ENCODE results near the gene CEL. TPM values are rescaled to one million over a fixed set of nuclear protein-coding genes. Genes with fewer than 3 reads are reported as not detected.
"Not testable (repeated sequence)": the region's sequence is repeated elsewhere in the genome, so short reads cannot be mapped to it uniquely, and the experiment has no call there.

CEL gene
- total RNA-seq, 2 donors from 2014 or later, result 1.7 to 2.8 TPM

DNA sequence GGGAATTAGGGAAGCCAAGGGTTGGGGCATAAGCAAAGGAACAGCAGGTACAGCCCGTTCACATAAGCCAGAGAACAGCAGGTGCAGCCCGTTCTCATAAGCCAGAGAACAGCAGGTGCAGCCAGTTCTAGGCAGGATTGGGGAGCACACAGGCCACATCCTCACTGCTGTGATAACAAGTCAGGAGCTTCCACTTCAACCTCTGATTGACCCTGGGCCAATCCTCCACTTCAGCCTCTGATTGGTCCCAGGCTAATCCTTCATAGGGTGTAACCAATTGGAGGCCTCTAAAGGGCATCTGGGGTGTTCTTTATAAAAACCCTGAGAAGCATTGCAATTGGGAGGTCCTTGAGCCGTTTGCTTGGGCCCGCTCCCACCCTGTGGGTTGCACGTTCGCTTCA is 27.5 kb downstream of the CEL start:
- Histone ChIP-seq H3K27ac (no peak overlapping the region), H3K4me3 (no peak overlapping the region), H3K36me3 (no peaks in the 10 kb centered on the region), H3K27me3 (replicated peaks; ENCODE audit: insufficient read depth) (no peaks in the 10 kb centered on the region), H3K9me3 (no peaks in the 10 kb centered on the region), H3K4me1 (replicated peaks) (no peaks in the 10 kb centered on the region)
- WGBS, result 83% methylated on average over 6 of the region's 6 CpGs
- intact Hi-C loops (cut with DNase I), result no loop called here
- DNase-seq (ENCODE audit: low spot score), result no peak
- TF ChIP-seq POLR2AphosphoS5 (IDR thresholded peaks at IDR 0.05) (no peak), POLR2A (IDR thresholded peaks at IDR 0.05) (no peak)
- TF ChIP-seq, protein P1, sequence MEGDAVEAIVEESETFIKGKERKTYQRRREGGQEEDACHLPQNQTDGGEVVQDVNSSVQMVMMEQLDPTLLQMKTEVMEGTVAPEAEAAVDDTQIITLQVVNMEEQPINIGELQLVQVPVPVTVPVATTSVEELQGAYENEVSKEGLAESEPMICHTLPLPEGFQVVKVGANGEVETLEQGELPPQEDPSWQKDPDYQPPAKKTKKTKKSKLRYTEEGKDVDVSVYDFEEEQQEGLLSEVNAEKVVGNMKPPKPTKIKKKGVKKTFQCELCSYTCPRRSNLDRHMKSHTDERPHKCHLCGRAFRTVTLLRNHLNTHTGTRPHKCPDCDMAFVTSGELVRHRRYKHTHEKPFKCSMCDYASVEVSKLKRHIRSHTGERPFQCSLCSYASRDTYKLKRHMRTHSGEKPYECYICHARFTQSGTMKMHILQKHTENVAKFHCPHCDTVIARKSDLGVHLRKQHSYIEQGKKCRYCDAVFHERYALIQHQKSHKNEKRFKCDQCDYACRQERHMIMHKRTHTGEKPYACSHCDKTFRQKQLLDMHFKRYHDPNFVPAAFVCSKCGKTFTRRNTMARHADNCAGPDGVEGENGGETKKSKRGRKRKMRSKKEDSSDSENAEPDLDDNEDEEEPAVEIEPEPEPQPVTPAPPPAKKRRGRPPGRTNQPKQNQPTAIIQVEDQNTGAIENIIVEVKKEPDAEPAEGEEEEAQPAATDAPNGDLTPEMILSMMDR (IDR thresholded peaks at IDR 0.05), result no peak

DNA sequence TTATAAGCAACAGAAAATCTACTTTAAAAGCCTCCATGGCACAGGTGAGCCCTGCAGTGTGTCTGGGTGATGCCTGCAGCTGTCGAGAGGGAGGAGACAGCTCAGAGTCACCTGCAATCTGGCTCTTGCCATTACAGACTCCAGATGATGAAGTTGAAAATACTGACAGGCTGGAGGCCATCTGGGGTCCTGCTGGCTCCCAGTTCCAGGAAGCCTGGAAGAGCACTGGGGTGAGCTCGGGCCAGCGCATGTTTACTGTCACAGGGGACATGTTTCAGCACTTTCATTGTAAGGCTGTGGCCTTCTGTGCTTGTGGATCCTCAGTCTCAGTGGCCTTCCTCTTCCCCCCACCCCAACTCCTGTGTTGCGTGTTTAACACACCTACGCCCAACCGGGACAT is 28.4 kb downstream of the CEL start:
- H3K4me1 ChIP-seq (replicated peaks), result no peaks in the 10 kb centered on the region
- DNase-seq (ENCODE audit: low spot score), result no peak
- H3K36me3 ChIP-seq, result no peaks in the 10 kb centered on the region
- TF ChIP-seq POLR2AphosphoS5 (IDR thresholded peaks at IDR 0.05), result no peak
- TF ChIP-seq, protein P1 (IDR thresholded peaks at IDR 0.05), result no peak
- no peak for TF ChIP-seq POLR2A (IDR thresholded peaks at IDR 0.05)
- no peaks in the 10 kb centered on the region for H3K9me3 ChIP-seq
- no peak overlapping the region for H3K4me3 ChIP-seq
- WGBS, result 67% methylated on average over 5 of the region's 6 CpGs
- intact Hi-C loops (cut with DNase I), result no loop called here
- H3K27me3 ChIP-seq (replicated peaks; ENCODE audit: insufficient read depth), result no peaks in the 10 kb centered on the region
- no peak overlapping the region for H3K27ac ChIP-seq

DNA sequence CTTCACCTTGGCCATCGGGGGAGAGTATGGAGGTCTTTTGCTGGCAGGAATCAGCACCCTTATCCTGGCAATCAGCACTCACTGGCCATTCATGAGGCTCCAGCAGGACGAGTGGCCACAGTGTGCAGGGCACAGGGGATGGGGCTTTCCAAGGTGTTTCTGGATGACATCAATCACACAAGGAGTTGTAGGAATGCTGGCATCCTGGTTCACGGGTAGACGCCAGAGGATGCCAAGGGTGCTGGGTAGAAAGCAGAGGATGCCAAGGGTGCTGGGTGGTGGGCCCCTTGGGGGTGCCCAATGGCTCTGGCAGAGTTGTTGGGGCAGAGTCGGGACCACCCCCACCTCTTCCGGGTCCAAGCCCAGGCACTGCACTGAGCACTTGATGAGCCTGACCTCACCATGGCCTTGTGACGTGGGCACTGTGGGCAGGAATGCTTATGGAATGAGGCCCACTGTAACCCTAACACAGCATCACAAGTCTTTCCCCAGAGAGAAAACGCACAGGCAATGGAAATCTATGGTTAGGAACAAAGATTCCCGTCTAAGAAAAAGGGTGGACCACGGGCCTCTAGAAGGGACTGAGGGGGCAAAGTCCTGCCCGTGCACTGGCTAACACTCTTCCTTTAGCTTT is 29.1 kb downstream of the CEL start:
- no peaks in the 10 kb centered on the region for H3K9me3 ChIP-seq
- DNase-seq (ENCODE audit: low spot score), result no peak
- H3K4me3 ChIP-seq, result no peak overlapping the region
- H3K36me3 ChIP-seq, result no peaks in the 10 kb centered on the region
- no peak overlapping the region for H3K27ac ChIP-seq
- TF ChIP-seq POLR2A (IDR thresholded peaks at IDR 0.05) (no peak), POLR2AphosphoS5 (IDR thresholded peaks at IDR 0.05) (no peak)
- TF ChIP-seq, protein P1 (IDR thresholded peaks at IDR 0.05), result no peak
- intact Hi-C loops (cut with DNase I), result no loop called here
- WGBS, result 83% methylated on average over 11 of the region's 11 CpGs
- no peaks in the 10 kb centered on the region for H3K4me1 ChIP-seq (replicated peaks)
- no peaks in the 10 kb centered on the region for H3K27me3 ChIP-seq (replicated peaks; ENCODE audit: insufficient read depth)

DNA sequence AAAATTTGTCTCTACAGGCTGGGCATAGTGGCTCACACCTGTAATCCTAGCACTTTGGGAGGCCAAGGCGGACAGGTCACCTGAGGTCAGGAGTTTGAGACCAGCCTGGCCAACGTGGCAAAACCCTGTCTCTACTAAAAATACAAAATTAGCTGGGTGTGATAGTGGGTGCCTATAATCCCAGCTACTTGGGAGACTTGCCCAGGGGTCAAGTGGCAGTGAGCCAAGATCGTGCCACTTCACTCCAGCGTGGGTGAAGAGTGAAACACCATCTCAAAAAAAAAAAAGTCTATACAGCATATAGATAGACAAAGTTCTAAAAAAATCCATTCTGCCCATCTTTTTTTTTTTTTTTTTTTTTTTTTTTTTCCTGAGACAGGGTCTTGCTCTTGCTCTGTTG is 32.6 kb downstream of the CEL start:
- intact Hi-C loops (cut with DNase I); H3K4me1 ChIP-seq (replicated peaks); H3K9me3 ChIP-seq; H3K27me3 ChIP-seq (replicated peaks; ENCODE audit: insufficient read depth); H3K27ac ChIP-seq; H3K36me3 ChIP-seq; DNase-seq (ENCODE audit: low spot score); H3K4me3 ChIP-seq: not testable (repeated sequence)
- WGBS, result 74% methylated on average over 4 of the region's 4 CpGs

DNA sequence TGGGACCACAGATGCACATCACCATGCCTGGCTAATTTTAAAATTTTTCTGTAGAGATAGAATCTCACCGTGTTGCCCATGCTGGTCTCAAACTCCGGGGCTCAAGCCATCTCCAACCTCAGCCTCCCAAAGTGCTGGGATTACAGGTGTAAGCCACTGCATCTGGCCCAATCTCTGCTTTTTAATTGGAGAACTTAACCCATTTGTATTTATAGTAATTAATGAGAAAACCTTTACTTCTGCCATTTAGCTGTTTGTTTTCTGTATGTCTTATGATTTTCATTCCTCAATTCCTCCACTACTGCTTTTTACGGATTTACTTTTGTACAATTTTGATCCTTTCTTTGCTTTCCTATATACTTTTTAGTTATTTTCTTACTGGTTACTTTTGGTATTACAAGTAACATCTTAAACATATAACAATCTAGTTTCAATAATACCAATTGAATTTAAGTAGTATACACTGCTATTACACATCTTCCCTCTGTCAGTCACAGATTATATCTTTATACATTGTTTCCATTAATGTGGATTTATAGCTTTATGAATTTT is 33.1 kb downstream of the CEL start:
- Histone ChIP-seq H3K27me3 (replicated peaks; ENCODE audit: insufficient read depth) (no peaks in the 10 kb centered on the region), H3K4me1 (replicated peaks) (no peaks in the 10 kb centered on the region), H3K4me3 (no peak overlapping the region), H3K27ac (no peak overlapping the region), H3K9me3 (no peaks in the 10 kb centered on the region), H3K36me3 (peaks cover 3 to 8% of the 10 kb centered on the region in 2 donors)
- intact Hi-C loops (cut with DNase I), result no loop called here
- 95% methylated on average over 3 of the region's 3 CpGs for WGBS
- no peak for TF ChIP-seq POLR2AphosphoS5 (IDR thresholded peaks at IDR 0.05)
- no peak for TF ChIP-seq POLR2A (IDR thresholded peaks at IDR 0.05)
- TF ChIP-seq, protein P1 (IDR thresholded peaks at IDR 0.05), result peak in 1 of 4 experiments; percentile 51
- no peak for DNase-seq (ENCODE audit: low spot score)

Data from prostate gland (tissue), 2 donors.